ENCODE results near the gene CRIP2.

CRIP2 gene

DNA sequence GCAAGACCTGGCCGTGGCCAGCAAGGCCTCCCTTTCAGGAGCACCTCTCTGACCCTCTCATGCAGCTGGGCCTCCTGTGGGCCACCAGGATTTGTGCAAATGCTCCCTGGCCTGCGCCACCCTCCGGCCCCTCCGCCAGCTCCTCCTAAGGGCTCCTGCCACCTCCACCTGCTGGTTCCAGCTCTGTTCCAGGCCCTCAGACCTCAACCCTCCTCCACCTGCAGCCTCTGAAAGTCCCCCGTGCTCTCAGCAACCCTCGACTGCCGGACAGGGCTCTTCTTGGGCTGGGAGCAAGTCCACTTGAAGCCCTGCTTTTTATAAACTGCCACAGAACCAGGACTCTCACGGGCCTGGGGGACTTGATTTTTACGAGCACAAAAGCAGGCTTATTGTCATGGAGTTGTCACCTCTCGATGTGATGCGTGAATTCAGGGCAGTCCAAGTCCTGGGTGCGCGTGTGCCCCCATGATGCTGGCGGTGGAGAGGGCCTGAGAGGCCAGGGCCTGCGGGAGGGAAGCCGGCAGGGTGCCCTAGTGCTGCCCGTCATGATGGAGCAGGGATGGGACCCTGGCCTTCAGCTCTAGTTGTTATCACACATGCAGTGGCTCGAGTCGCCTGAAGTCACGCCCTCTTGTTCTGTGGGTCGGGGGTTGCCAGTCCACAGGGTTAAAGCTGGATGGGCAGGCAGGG, 25.6 kb downstream of the CRIP2 start:
- TF ChIP-seq, protein P1, sequence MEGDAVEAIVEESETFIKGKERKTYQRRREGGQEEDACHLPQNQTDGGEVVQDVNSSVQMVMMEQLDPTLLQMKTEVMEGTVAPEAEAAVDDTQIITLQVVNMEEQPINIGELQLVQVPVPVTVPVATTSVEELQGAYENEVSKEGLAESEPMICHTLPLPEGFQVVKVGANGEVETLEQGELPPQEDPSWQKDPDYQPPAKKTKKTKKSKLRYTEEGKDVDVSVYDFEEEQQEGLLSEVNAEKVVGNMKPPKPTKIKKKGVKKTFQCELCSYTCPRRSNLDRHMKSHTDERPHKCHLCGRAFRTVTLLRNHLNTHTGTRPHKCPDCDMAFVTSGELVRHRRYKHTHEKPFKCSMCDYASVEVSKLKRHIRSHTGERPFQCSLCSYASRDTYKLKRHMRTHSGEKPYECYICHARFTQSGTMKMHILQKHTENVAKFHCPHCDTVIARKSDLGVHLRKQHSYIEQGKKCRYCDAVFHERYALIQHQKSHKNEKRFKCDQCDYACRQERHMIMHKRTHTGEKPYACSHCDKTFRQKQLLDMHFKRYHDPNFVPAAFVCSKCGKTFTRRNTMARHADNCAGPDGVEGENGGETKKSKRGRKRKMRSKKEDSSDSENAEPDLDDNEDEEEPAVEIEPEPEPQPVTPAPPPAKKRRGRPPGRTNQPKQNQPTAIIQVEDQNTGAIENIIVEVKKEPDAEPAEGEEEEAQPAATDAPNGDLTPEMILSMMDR (conservative IDR thresholded peaks at IDR 0.05; ENCODE audit: low read depth, low read length): no peak
- H2AFZ ChIP-seq (ENCODE audit: low read depth): no peak overlapping the region
- no peaks in the 10 kb centered on the region for H3K79me2 ChIP-seq (ENCODE audit: insufficient read depth, low read depth)
- H3K4me2 ChIP-seq: no peak overlapping the region
- H3K27me3 ChIP-seq (ENCODE audit: insufficient read depth, low read depth): no peaks in the 10 kb centered on the region
- H3K4me3 ChIP-seq (IDR thresholded peaks at IDR 0.05; ENCODE audit: insufficient read depth, low read depth, low read length): no peak overlapping the region
- no peak overlapping the region for H3K27ac ChIP-seq
- no peaks in the 10 kb centered on the region for H4K20me1 ChIP-seq (ENCODE audit: insufficient read depth)
- H3K9ac ChIP-seq: no peak overlapping the region
- H3K4me1 ChIP-seq (ENCODE audit: low read depth, poor library complexity, severe bottlenecking): no peaks in the 10 kb centered on the region
- no peaks in the 10 kb centered on the region for H3K36me3 ChIP-seq (ENCODE audit: insufficient read depth)

- Histone ChIP-seq H3K9ac (no peak overlapping the region), H3K27me3 (ENCODE audit: insufficient read depth, low read depth) (no peaks in the 10 kb centered on the region; the same call in 1 of the 2 replicates), H3K4me2 (no peak overlapping the region), H3K4me3 (IDR thresholded peaks at IDR 0.05; ENCODE audit: insufficient read depth, low read depth, low read length) (no peak overlapping the region), H3K27ac (no peak overlapping the region), H4K20me1 (ENCODE audit: insufficient read depth) (no peaks in the 10 kb centered on the region), H3K36me3 (ENCODE audit: insufficient read depth) (no peaks in the 10 kb centered on the region), H2AFZ (ENCODE audit: low read depth) (no peak overlapping the region), H3K4me1 (ENCODE audit: low read depth, poor library complexity, severe bottlenecking) (no peaks in the 10 kb centered on the region), H3K79me2 (ENCODE audit: insufficient read depth, low read depth) (no peaks in the 10 kb centered on the region)
- TF ChIP-seq, protein P1 (conservative IDR thresholded peaks at IDR 0.05; ENCODE audit: low read depth, low read length): no peak
Measured at GRCh38 chr14:105500726-105501101, 26.1 kb downstream of the CRIP2 start.

- H3K4me1 ChIP-seq (ENCODE audit: low read depth, poor library complexity, severe bottlenecking): no peaks in the 10 kb centered on the region
- no peaks in the 10 kb centered on the region for H4K20me1 ChIP-seq (ENCODE audit: insufficient read depth)
- H3K36me3 ChIP-seq (ENCODE audit: insufficient read depth): no peaks in the 10 kb centered on the region
- H3K9ac ChIP-seq: no peak overlapping the region
- H2AFZ ChIP-seq (ENCODE audit: low read depth): no peak overlapping the region
- no peaks in the 10 kb centered on the region; the same call in 1 of the 2 replicates for H3K27me3 ChIP-seq (ENCODE audit: insufficient read depth, low read depth)
- H3K79me2 ChIP-seq (ENCODE audit: insufficient read depth, low read depth): no peaks in the 10 kb centered on the region
- no peak overlapping the region for H3K27ac ChIP-seq
- TF ChIP-seq, protein P1 (conservative IDR thresholded peaks at IDR 0.05; ENCODE audit: low read depth, low read length): no peak
- H3K4me3 ChIP-seq (IDR thresholded peaks at IDR 0.05; ENCODE audit: insufficient read depth, low read depth, low read length): no peak overlapping the region
- H3K4me2 ChIP-seq: no peak overlapping the region
Measured at GRCh38 chr14:105501504-105502291, 27.1 kb downstream of the CRIP2 start.

- H3K27ac ChIP-seq: no peak overlapping the region
- peaks cover 6% of the 10 kb centered on the region; the same call in 1 of the 2 replicates for H3K27me3 ChIP-seq (ENCODE audit: insufficient read depth, low read depth)
- H2AFZ ChIP-seq (ENCODE audit: low read depth): no peak overlapping the region
- no peak overlapping the region for H3K4me2 ChIP-seq
- H3K4me3 ChIP-seq (IDR thresholded peaks at IDR 0.05; ENCODE audit: insufficient read depth, low read depth, low read length): no peak overlapping the region
- H4K20me1 ChIP-seq (ENCODE audit: insufficient read depth): no peaks in the 10 kb centered on the region
- no peaks in the 10 kb centered on the region for H3K36me3 ChIP-seq (ENCODE audit: insufficient read depth)
- TF ChIP-seq, protein P1 (conservative IDR thresholded peaks at IDR 0.05; ENCODE audit: low read depth, low read length): no peak
- no peaks in the 10 kb centered on the region for H3K79me2 ChIP-seq (ENCODE audit: insufficient read depth, low read depth)
- no peak overlapping the region for H3K9ac ChIP-seq
- no peaks in the 10 kb centered on the region for H3K4me1 ChIP-seq (ENCODE audit: low read depth, poor library complexity, severe bottlenecking)
Measured at GRCh38 chr14:105502446-105503295, 28.1 kb downstream of the CRIP2 start.

Measured in KMS-11 (cell line).